CD14-positive monocyte (primary cell): Measurements from ENCODE around the gene DPM2. TPM values are rescaled to one million over a fixed set of nuclear protein-coding genes. Genes with fewer than 3 reads are reported as not detected.
A peak's percentile ranks its signal among the peaks of the same experiment; 100 is the strongest.

Experiments used
- DNase-seq, 3 donors: peaks; one replicate each; pipeline ENCODE4 v3.0.0-alpha.2; 2011 to 2022
- H2AFZ ChIP-seq: 2 replicates; pipeline ENCODE4 v1.6.0; 2012; ENCODE audit warnings: mild to moderate bottlenecking, low read depth, low read length, inconsistent platforms; ENCODE audit not compliant: insufficient read depth, poor library complexity, severe bottlenecking
- H3K27ac ChIP-seq, 2 donors: 1 replicate in 1 of 2; 2 replicates in 1 of 2; pipeline ENCODE4 v1.5.1; 2012 to 2013; ENCODE audit warnings: low read length in 2 of 2, control low read depth in 1 of 2, inconsistent platforms in 1 of 2, low read depth in 1 of 2, mild to moderate bottlenecking in 1 of 2
- H3K27me3 ChIP-seq, 2 donors: one replicate each; pipeline versions ENCODE4 v1.6.0 to v1.6.1; 2011 to 2013; ENCODE audit warnings: low read length in 2 of 2; ENCODE audit not compliant: control insufficient read depth in 2 of 2, insufficient read depth in 2 of 2
- H3K36me3 ChIP-seq, 2 donors: replicated peaks in 1 of 2; 1 replicate in 1 of 2; 2 replicates in 1 of 2; pipeline versions ENCODE4 v1.5.1 to v1.6.1; 2012 to 2013; ENCODE audit warnings: low read length in 2 of 2, control low read depth in 1 of 2, inconsistent platforms in 1 of 2, mild to moderate bottlenecking in 1 of 2; ENCODE audit not compliant: insufficient read depth in 2 of 2, control insufficient read depth in 1 of 2
- H3K4me1 ChIP-seq, 2 donors: 1 replicate in 1 of 2; 2 replicates in 1 of 2; pipeline versions ENCODE4 v1.5.1 to v1.6.1; 2012 to 2013; ENCODE audit warnings: low read length in 2 of 2, control low read depth in 1 of 2, inconsistent platforms in 1 of 2, mild to moderate bottlenecking in 1 of 2, moderate library complexity in 1 of 2; ENCODE audit not compliant: insufficient read depth in 2 of 2, control insufficient read depth in 1 of 2
- H3K4me2 ChIP-seq: replicated peaks from 2 replicates; pipeline ENCODE3; 2012; ENCODE audit warnings: low read length, moderate library complexity, mild to moderate bottlenecking; ENCODE audit not compliant: poor library complexity, severe bottlenecking; ENCODE audit errors: extremely low read depth
- H3K4me3 ChIP-seq, 3 experiments: fragments of 200-600 bp in 1 of 3; sonication (generic) in 1 of 3; replicated peaks in 1 of 3; 1 replicate in 2 of 3; 2 replicates in 1 of 3; pipeline ENCODE4 v1.5.1; 2011 to 2013; ENCODE audit warnings: low read length in 3 of 3, mild to moderate bottlenecking in 3 of 3, control low read depth in 2 of 3, low read depth in 2 of 3, inconsistent platforms in 1 of 3, moderate library complexity in 1 of 3
- H3K79me2 ChIP-seq: 2 replicates; pipeline ENCODE4 v1.6.0; 2012; ENCODE audit warnings: mild to moderate bottlenecking, control low read depth, inconsistent platforms, low read length, moderate library complexity; ENCODE audit not compliant: insufficient read depth
- H3K9ac ChIP-seq: 2 replicates; pipeline ENCODE4 v1.6.0; 2017; ENCODE audit warnings: low read length, mild to moderate bottlenecking; ENCODE audit not compliant: insufficient read depth, poor library complexity, severe bottlenecking
- H3K9me3 ChIP-seq, 2 donors: replicated peaks in 1 of 2; 1 replicate in 1 of 2; 2 replicates in 1 of 2; pipeline versions ENCODE4 v1.5.1 to v1.6.1; 2012 to 2013; ENCODE audit warnings: low read length in 2 of 2, control low read depth in 1 of 2; ENCODE audit not compliant: control insufficient read depth in 1 of 2, insufficient read depth in 1 of 2
- H4K20me1 ChIP-seq: 2 replicates; pipeline ENCODE4 v1.6.0; 2012; ENCODE audit warnings: mild to moderate bottlenecking, low read length, control low read depth, moderate library complexity; ENCODE audit not compliant: insufficient read depth
- H3K27ac Mint-ChIP-seq, 7 donors: one replicate each; pipeline ENCODE4 v1.8.0; 2020; ENCODE audit warnings: mild to moderate bottlenecking in 7 of 7, mixed read lengths in 7 of 7, moderate library complexity in 6 of 7, inconsistent platforms in 2 of 7
- H3K27me3 Mint-ChIP-seq, 3 donors: one replicate each; pipeline ENCODE4 v1.8.0; 2021 to 2022; ENCODE audit warnings: low read depth in 3 of 3, mild to moderate bottlenecking in 3 of 3, mixed read lengths in 3 of 3, moderate library complexity in 3 of 3, inconsistent platforms in 1 of 3
- H3K36me3 Mint-ChIP-seq, 2 donors: one replicate each; pipeline ENCODE4 v1.8.0; 2020; ENCODE audit warnings: mixed read lengths in 2 of 2, inconsistent platforms in 1 of 2, mild to moderate bottlenecking in 1 of 2
- H3K4me1 Mint-ChIP-seq: one replicate; pipeline ENCODE4 v1.8.0; 2020; ENCODE audit warnings: mild to moderate bottlenecking, mixed read lengths
- H3K4me3 Mint-ChIP-seq, 2 donors: one replicate each; pipeline ENCODE4 v1.8.0; 2020; ENCODE audit warnings: mild to moderate bottlenecking in 2 of 2, mixed read lengths in 2 of 2, moderate library complexity in 1 of 2
- H3K9me3 Mint-ChIP-seq, 7 donors: one replicate each; pipeline ENCODE4 v1.8.0; 2020 to 2022; ENCODE audit warnings: mixed read lengths in 7 of 7, mild to moderate bottlenecking in 6 of 7, moderate library complexity in 6 of 7, inconsistent platforms in 2 of 7
- CTCF ChIP-seq: fragments of 200-600 bp; IDR thresholded peaks from one replicate; pipeline ENCODE4 v1.8.0; 2022; ENCODE audit warnings: antibody characterized with exemption, mild to moderate bottlenecking
- WGBS: methylation state at CpG from one replicate; pipeline ENCODE4 v1.1.5; 2013; ENCODE audit warnings: missing lambda C conversion rate; ENCODE audit not compliant: insufficient coverage; 5-methylcytosine and 5-hydroxymethylcytosine counted together
- intact Hi-C, 2 donors: fragments of 100-400 bp; cut with micrococcal nuclease; formaldehyde crosslinking; loops; one replicate each; pipeline versions ENCODE4 v1.15.0 to v1.15.1; 2023
- polyA plus RNA-seq, 3 donors: library from polyadenylated mRNA; depleted of rRNA in 1 of 3; unstranded in 2 of 3; stranded (reverse) in 1 of 3; fragments of 300-500 nt in 2 of 3; fragments of >200 nt in 1 of 3; fragmentation: Illumina TruSeq in 2 of 3; gene quantifications; 1 replicate in 2 of 3; 2 replicates in 1 of 3; pipeline ENCODE4 v1.2.3, GENCODE V29; 2012 to 2021

Gene DPM2
- polyA plus RNA-seq, 3 donors = 22.4 to 28.7 (median 25.4) TPM

GRCh38 chr9:127982912-127983311 lies 45.3 kb upstream of the DPM2 start:
- Mint-ChIP-seq H3K27me3 (peaks cover 15 to 18% (median 15%) of the 10 kb centered on the region in 3 donors), H3K27ac (no peak overlapping the region), H3K4me1 (peaks cover 27% of the 10 kb centered on the region), H3K9me3 (peaks cover 0 to 4% (median 0%) of the 10 kb centered on the region in 7 donors), H3K4me3 (no peak overlapping the region), H3K36me3 (peaks cover 0 to 3% of the 10 kb centered on the region in 2 donors)
- no peaks in the 10 kb centered on the region for H3K9me3 ChIP-seq
- intact Hi-C loops = no loop called here
- no peaks in the 10 kb centered on the region for H3K36me3 ChIP-seq
- peaks cover 6% of the 10 kb centered on the region for H4K20me1 ChIP-seq
- peaks cover 18 to 26% of the 10 kb centered on the region in 2 donors for H3K4me1 ChIP-seq
- H3K79me2 ChIP-seq = no peaks in the 10 kb centered on the region
- no peak overlapping the region for H3K4me2 ChIP-seq
- H3K27ac ChIP-seq = no peak overlapping the region
- no peak for TF ChIP-seq CTCF
- no peak overlapping the region for H2AFZ ChIP-seq
- WGBS = no CpG with 5 or more reads among the region's 1 CpG
- no peak overlapping the region for H3K9ac ChIP-seq
- H3K27me3 ChIP-seq = peaks cover 5 to 13% of the 10 kb centered on the region in 2 donors
- H3K4me3 ChIP-seq = no peak overlapping the region
- no peak for DNase-seq

GRCh38 chr9:127981559-127982121 lies 44.0 kb upstream of the DPM2 start:
- H3K9me3 Mint-ChIP-seq = peaks cover 0 to 4% (median 0%) of the 10 kb centered on the region in 7 donors
- intact Hi-C loops = no loop called here
- Histone ChIP-seq H3K9me3 (no peaks in the 10 kb centered on the region), H3K36me3 (no peaks in the 10 kb centered on the region), H3K4me3 (peak overlapping the region; percentile 69 to 83 (median 70)), H3K27me3 (peaks cover 5 to 13% of the 10 kb centered on the region in 2 donors), H2AFZ (peak overlapping the region; percentile 98), H4K20me1 (peaks cover 12% of the 10 kb centered on the region), H3K4me1 (peaks cover 18 to 27% of the 10 kb centered on the region in 2 donors), H3K79me2 (no peaks in the 10 kb centered on the region), H3K27ac (peak overlapping the region; percentile 34 to 74), H3K9ac (peak overlapping the region; percentile 73), H3K4me2 (peak overlapping the region; percentile 87)
- peaks cover 27% of the 10 kb centered on the region for H3K4me1 Mint-ChIP-seq
- 91% methylated on average over 10 of the region's 11 CpGs for WGBS
- no peak for TF ChIP-seq CTCF
- H3K36me3 Mint-ChIP-seq = peaks cover 0 to 3% of the 10 kb centered on the region in 2 donors
- DNase-seq = no peak
- H3K27me3 Mint-ChIP-seq = peaks cover 15 to 16% (median 15%) of the 10 kb centered on the region in 3 donors
- H3K27ac Mint-ChIP-seq = peak overlapping the region in 5 of 7 donors; percentile 72 to 91 (median 82)
- peak overlapping the region; percentile 93 to 95 for H3K4me3 Mint-ChIP-seq
